Amniotic epithelial cell (primary cell): ENCODE measurements around the gene RPN2.

ENCODE experiments used
- DNase-seq: peaks from one replicate; pipeline ENCODE4 v3.0.0-alpha.2; 2010; ENCODE audit warnings: low read depth

Gene RPN2

DNA sequence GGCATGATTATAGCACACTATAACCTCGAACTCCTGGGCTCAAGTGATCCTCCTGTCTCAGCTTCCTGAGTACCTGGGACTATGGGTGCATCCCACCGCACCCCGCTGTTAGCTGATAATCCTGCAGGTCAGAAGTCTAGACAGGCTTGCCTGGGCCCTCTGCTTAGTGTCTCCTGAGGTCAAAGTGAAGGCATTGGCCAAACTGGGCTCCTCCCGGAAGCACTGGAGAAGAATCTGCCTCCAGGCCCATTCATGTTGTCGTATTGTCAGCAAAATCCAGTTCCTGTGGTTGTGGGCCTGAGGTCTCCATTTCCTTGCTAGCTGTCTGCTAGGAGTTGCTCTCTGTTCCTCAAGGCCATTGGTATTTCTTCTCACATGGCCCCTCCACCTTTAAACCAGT lies 6.6 kb downstream of the RPN2 start:
- DNase-seq = no peak

GRCh38 chr20:37188787-37189186 lies 9.7 kb downstream of the RPN2 start:
- no peak for DNase-seq

DNA sequence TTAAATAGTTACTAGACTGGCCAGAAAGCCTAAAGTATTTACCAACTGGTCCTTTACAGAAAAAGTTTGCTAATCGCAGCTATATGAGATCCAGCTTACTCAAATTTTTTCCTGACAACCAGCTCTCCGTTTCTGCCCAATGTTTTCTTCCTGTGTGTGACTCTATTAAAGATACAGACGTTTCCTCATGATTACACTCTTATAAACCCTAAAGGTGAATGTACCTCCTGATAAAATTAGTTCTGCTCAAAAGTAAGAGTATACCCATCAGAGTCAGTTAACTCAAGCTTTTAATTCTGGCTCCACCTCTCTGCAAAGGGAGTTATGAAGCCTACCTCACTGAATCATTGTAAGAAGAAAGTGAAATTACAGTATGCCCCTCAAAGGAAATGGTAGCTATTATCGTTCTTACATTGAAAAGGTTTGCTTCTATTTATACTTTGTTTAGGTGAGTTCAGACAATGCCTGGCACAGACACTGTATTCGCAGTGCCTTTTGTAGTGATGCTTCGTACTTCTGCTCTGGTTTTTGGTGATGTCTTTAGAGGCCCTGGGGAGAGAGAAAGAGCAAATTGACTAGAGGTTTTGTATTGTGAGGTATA lies 10.4 kb downstream of the RPN2 start:
- DNase-seq = no peak

DNA sequence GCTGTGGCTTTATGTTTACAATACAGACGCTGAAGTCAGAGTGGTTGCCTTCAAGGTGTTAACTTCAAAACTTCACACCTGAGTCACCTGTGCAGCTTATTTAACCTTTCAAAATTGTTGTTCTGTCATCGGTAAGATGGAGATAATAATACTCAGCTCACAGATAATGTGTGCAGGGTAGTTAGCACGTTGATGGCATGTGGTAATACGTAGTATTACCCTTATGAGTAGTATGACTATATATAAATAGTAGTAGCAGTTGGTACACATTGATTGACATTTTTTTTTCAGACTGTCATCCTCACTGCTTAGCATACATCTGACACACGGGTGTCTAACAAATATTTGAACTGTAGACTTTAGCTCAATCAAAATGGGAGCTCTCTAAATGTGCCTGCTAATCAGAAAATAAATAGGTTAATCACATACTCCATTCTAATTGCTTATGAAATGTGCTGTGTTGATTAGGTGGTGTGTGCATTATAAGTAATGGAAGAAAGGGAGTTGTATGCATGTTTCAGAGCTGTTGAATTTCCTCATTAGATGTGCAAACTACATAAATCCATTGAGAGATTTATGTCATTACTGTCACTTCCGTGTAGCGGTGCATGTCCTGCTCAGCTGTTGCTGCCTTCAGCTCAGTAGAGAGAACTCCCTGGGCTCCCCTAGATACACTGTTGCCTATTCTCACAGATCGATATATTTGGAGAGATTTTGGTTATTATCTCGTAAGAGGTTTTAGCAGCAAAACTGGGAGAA lies 11.4 kb downstream of the RPN2 start:
- DNase-seq = no peak

GRCh38 chr20:37192137-37192854 lies 13.2 kb downstream of the RPN2 start:
- peak; percentile 80 for DNase-seq

DNA sequence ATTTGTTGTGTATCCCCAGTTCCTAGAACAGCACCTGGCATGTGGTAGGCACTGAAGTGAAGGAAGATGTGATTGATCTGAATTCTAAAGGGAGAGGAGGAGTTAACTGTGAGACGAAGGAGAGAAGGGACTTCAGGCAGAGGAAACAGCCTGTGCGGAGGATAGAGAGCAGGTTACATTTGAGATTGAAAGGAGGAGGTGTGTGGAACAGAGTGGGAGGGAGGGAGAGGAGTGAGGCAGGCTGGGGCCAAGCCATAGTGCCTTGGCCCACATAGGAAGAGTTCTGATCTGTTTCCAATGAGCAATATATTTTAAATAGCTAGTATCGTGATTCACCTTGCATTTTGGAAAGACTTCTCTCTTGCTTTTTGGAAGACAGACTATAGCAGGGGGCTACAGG lies 14.1 kb downstream of the RPN2 start:
- no peak for DNase-seq

DNA sequence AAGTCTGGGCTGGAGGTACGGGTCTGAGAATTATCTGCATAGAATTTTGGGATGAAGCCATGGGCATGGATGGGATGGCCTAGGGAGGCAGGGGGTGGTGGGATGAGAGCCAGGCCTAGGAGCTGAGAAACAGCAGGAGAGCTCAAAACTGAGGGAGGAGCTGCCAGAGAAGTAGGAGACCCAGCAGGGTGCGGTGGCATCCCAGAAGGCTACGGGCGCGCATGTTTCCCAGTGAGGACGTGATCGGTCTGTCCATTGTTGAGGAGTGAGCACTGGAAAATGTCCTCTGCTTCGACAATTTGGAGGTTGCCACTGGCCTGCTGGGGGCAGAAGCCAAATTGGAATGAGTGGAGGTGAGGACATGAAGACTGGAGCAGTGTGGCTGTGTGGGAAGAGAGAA lies 14.7 kb downstream of the RPN2 start:
- no peak for DNase-seq

GRCh38 chr20:37194621-37195417 lies 15.7 kb downstream of the RPN2 start:
- no peak for DNase-seq

DNA sequence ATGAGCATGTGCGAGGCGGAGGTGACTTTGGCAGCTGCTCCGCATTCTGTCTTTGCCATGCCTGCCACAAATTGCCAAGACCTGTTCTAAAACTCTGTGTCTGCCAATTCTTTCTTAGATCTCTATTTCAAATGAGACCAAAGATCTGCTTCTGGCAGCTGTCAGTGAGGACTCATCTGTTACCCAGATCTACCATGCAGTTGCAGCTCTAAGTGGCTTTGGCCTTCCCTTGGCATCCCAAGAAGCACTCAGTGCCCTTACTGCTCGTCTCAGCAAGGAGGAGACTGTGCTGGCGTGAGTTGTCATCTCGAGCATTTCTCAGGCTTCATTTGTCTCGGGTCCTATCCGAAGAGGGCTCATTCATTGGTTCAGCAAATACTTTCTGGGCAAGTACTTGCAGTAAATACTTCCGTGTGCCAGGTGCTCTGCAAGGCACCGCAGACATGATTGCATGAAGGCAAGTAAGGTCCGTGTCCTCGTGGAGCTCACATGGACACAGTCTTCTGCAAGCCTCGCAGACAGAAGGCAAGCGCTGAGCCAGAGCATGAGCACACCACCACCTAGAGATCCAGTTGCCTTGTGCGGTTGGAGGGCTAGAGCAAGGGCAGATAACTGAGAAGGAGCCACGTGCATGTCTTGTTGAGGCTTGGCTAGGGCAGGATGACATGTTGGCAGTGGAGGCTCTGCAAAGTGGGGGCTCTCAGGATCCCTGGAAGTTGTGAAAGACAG lies 20.0 kb downstream of the RPN2 start:
- DNase-seq = no peak

GRCh38 chr20:37200376-37200775 lies 21.2 kb downstream of the RPN2 start:
- no peak for DNase-seq

DNA sequence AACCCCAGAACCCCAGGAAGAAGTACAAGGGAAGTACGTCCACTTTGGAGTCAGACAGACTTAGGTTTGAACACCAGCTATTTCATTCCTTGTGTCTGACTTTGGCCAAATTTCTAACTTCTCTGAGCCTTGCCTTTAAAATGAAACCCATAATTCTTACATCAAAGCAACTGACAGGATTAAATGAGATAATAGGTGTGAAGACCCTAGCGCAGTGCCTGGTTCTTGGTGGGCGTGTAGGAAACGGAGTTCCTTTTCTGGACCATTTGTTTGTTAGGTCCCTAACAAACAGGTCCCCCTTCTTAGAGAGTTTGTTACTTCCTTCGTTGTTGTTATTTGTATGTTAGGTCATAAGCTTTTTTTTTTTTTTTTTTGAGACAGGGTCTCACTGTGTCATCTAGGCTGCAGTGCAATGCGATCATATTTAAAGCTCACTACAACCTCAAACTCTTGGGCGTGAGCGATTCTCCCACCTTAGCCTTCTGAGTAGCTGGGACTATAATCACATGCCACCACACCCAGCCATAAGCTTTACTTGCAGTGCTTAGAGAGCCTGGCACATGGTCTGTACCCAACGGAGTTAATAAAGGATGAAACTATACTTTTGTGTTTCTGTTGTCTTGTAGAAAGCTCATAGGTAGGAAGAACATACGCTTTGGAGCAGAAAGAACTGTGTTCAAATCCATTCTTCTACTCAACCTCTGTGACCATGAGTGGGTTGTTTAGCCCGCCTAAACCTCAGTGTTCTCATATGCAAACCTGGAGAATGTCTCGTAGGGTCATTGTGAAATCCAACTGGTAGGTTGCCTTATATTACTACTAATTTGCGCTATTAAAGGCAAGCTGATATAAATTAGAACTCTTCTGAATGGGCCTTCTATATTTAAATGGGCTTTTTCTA lies 22.0 kb downstream of the RPN2 start:
- DNase-seq = peak; percentile 68

GRCh38 chr20:37201827-37202162 lies 22.7 kb downstream of the RPN2 start:
- no peak for DNase-seq

- peak; percentile 98 for DNase-seq
Observed at GRCh38 chr20:37202267-37202943, 23.3 kb downstream of the RPN2 start.

DNA sequence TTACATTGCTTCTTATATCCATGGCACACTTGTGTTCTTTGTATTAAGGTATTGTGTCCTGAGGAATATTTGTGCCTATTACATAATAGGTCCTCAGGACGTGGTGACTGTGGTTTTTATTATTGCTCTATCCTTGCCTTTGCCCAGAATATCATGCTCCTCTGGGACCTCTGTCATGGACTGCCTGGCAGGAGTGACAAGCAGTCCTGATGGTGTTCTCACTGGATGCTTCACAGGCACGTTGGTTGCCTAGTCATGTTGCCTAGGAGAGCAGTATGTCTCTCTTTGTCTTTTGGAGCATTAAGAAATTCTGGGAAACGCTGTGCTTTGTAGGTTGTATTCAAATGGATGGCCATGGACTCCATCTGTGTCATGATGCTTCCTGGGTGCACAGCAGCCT lies 24.9 kb downstream of the RPN2 start:
- no peak for DNase-seq

GRCh38 chr20:37205130-37205529 lies 26.0 kb downstream of the RPN2 start:
- peak; percentile 26 for DNase-seq

- no peak for DNase-seq
Observed at GRCh38 chr20:37205794-37206193, 26.7 kb downstream of the RPN2 start.

GRCh38 chr20:37207171-37207570 lies 28.0 kb downstream of the RPN2 start:
- no peak for DNase-seq

DNA sequence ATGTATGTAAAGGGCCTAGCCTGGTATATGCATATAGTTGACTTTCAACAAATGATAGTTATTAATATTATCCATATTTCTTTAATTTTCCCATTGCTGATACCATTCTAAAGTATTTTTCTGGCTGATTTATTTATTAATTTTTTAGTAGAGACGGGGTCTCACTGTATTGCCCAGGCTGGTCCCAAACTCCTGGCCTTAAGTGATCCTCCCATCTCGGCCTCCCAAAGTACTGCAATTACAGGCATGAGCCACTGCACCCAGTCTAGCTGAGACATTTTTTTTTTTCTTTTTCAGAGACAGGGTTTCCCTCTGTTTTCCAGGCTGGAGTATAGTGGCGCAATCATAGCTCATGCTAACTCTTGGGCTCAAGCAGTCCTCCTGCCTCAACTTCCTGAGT lies 30.1 kb downstream of the RPN2 start:
- peak; percentile 49 for DNase-seq

DNA sequence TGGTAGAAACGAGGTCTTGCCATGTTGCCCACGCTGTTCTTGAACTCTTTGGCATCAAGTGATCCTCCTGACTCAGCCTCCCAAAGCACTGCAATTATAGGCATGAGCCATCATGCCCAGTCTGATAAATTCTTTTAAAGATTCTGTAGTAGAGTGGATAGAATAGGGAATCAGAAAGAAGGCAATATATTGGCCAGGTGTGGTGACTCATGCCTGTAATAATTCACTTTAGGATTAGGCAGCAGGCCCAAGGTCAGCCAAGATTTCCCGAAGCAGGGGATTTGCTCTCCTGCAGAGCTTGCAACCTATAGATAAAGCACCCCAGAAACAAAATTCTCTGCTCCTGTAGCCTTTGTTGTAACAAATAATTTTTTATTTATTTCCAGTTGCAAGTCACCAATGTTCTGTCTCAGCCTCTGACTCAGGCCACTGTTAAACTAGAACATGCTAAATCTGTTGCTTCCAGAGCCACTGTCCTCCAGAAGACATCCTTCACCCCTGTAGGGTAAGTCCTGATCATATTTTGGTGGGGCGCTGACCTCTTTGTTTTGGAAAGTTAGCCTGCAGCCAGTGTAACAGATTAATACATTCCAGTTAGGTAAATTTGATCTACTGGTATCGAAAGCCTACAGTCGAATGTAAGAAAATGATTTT lies 30.7 kb downstream of the RPN2 start:
- peak; percentile 24 for DNase-seq

GRCh38 chr20:37218441-37218840 lies 39.3 kb downstream of the RPN2 start:
- peak; percentile 81 for DNase-seq
